Breast epithelium (tissue), 4 donors: ENCODE measurements around the gene MACROD2. TPM values are rescaled to one million over a fixed set of nuclear protein-coding genes. Genes with fewer than 3 reads are reported as not detected.

Experiments
- DNase-seq, 2 donors: peaks; one replicate each; pipeline ENCODE4 v3.0.0-alpha.2; 2019; ENCODE audit warnings: low spot score in 2 of 2
- H3K27ac ChIP-seq, 2 donors: fragments of 200-600 bp; sonication (generic) in 1 of 2; one replicate each; pipeline ENCODE4 v1.5.1; 2016 to 2019; ENCODE audit warnings: mild to moderate bottlenecking in 1 of 2
- H3K27me3 ChIP-seq, 2 donors: fragments of 200-600 bp; sonication (generic) in 1 of 2; one replicate each; pipeline versions ENCODE4 v1.5.1 to v1.6.0; 2017 to 2019; ENCODE audit warnings: control low read depth in 1 of 2, mild to moderate bottlenecking in 1 of 2
- H3K36me3 ChIP-seq: fragments of 200-600 bp; one replicate; pipeline ENCODE4 v1.5.1; 2019
- H3K4me1 ChIP-seq, 2 donors: fragments of 200-600 bp; sonication (generic); one replicate each; pipeline ENCODE4 v1.5.1; 2016 to 2019; ENCODE audit warnings: control low read depth in 1 of 2
- H3K4me3 ChIP-seq, 3 donors: fragments of 200-600 bp; sonication (generic); 1 replicate in 2 of 3; 2 replicates in 1 of 3; pipeline ENCODE4 v1.5.1; 2016 to 2019; ENCODE audit warnings: mild to moderate bottlenecking in 3 of 3, moderate library complexity in 2 of 3
- H3K9me3 ChIP-seq, 2 donors: fragments of 200-600 bp; sonication (generic) in 1 of 2; one replicate each; pipeline ENCODE4 v1.5.1; 2016 to 2019; ENCODE audit warnings: control low read depth in 1 of 2
- CTCF ChIP-seq, 3 donors: fragments of 450-650 bp; IDR thresholded peaks; one replicate each; pipeline ENCODE4 v1.5.1; 2016 to 2017; ENCODE audit warnings: antibody characterized with exemption in 3 of 3, mild to moderate bottlenecking in 3 of 3, moderate library complexity in 3 of 3
- POLR2A ChIP-seq: fragments of 450-650 bp; IDR thresholded peaks from one replicate; pipeline ENCODE4 v1.6.1; 2016; ENCODE audit warnings: antibody characterized with exemption, mild to moderate bottlenecking, moderate library complexity
- POLR2AphosphoS5 ChIP-seq, 3 donors: sonication (generic); formaldehyde crosslinking; IDR thresholded peaks; one replicate each; pipeline ENCODE4 v1.6.1; 2017; ENCODE audit warnings: antibody characterized with exemption in 3 of 3
- intact Hi-C: fragments of 100-400 bp; cut with DNase I; formaldehyde crosslinking; loops from one replicate; pipeline ENCODE4 v1.15.1; 2023; ENCODE audit warnings: low total_unique reads
- total RNA-seq, 3 donors: library from RNA; depleted of rRNA; stranded (reverse); fragments of >200 nt; gene quantifications; one replicate each; pipeline ENCODE4 v1.1.0, GENCODE V29; 2016

Gene MACROD2
- total RNA-seq, 3 donors from 2014 or later = 6.7 to 26.8 (median 8.8) TPM

GRCh38 chr20:14751191-14751590 lies 755.9 kb downstream of the MACROD2 start:
- Histone ChIP-seq H3K27me3 (no peaks in the 10 kb centered on the region), H3K27ac (no peak overlapping the region), H3K9me3 (no peaks in the 10 kb centered on the region), H3K36me3 (no peaks in the 10 kb centered on the region), H3K4me3 (no peak overlapping the region), H3K4me1 (no peaks in the 10 kb centered on the region)
- intact Hi-C loops = no loop called here
- no peak for DNase-seq
- TF ChIP-seq CTCF (IDR thresholded peaks at IDR 0.05) (no peak), POLR2A (no peak), POLR2AphosphoS5 (IDR thresholded peaks at IDR 0.05) (no peak)

- intact Hi-C loops = no loop called here
- no peaks in the 10 kb centered on the region for H3K4me1 ChIP-seq
- no peak for DNase-seq
- no peaks in the 10 kb centered on the region for H3K9me3 ChIP-seq
- no peaks in the 10 kb centered on the region for H3K27me3 ChIP-seq
- no peak overlapping the region for H3K27ac ChIP-seq
- H3K36me3 ChIP-seq = no peaks in the 10 kb centered on the region
- TF ChIP-seq CTCF (IDR thresholded peaks at IDR 0.05) (no peak), POLR2A (no peak), POLR2AphosphoS5 (IDR thresholded peaks at IDR 0.05) (no peak)
- no peak overlapping the region for H3K4me3 ChIP-seq
These were observed 762.4 kb downstream of the MACROD2 start for GRCh38 chr20:14757728-14758127.

GRCh38 chr20:14758356-14758755 lies 763.0 kb downstream of the MACROD2 start:
- no peaks in the 10 kb centered on the region for H3K27me3 ChIP-seq
- no peaks in the 10 kb centered on the region for H3K36me3 ChIP-seq
- H3K4me3 ChIP-seq = no peak overlapping the region
- H3K27ac ChIP-seq = no peak overlapping the region
- H3K9me3 ChIP-seq = no peaks in the 10 kb centered on the region
- H3K4me1 ChIP-seq = no peaks in the 10 kb centered on the region
- no peak for DNase-seq
- intact Hi-C loops = no loop called here
- TF ChIP-seq POLR2A (no peak), POLR2AphosphoS5 (IDR thresholded peaks at IDR 0.05) (no peak)

- Histone ChIP-seq H3K4me1 (no peaks in the 10 kb centered on the region), H3K27ac (no peak overlapping the region), H3K27me3 (no peaks in the 10 kb centered on the region), H3K36me3 (no peaks in the 10 kb centered on the region), H3K4me3 (no peak overlapping the region), H3K9me3 (no peaks in the 10 kb centered on the region)
- no peak for DNase-seq
- TF ChIP-seq POLR2AphosphoS5 (IDR thresholded peaks at IDR 0.05) (no peak), POLR2A (no peak), CTCF (IDR thresholded peaks at IDR 0.05) (no peak)
- intact Hi-C loops = no loop called here
These were observed 764.7 kb downstream of the MACROD2 start for GRCh38 chr20:14759979-14760378.

GRCh38 chr20:14761903-14762302 lies 766.6 kb downstream of the MACROD2 start:
- Histone ChIP-seq H3K27me3 (no peaks in the 10 kb centered on the region), H3K4me1 (no peaks in the 10 kb centered on the region), H3K4me3 (no peak overlapping the region), H3K27ac (no peak overlapping the region), H3K9me3 (no peaks in the 10 kb centered on the region), H3K36me3 (no peaks in the 10 kb centered on the region)
- no peak for TF ChIP-seq POLR2AphosphoS5 (IDR thresholded peaks at IDR 0.05)
- no peak for TF ChIP-seq CTCF (IDR thresholded peaks at IDR 0.05)
- no peak for TF ChIP-seq POLR2A
- intact Hi-C loops = no loop called here
- DNase-seq = no peak
